ENCODE results near the gene PRR12.

PRR12 gene

DNA sequence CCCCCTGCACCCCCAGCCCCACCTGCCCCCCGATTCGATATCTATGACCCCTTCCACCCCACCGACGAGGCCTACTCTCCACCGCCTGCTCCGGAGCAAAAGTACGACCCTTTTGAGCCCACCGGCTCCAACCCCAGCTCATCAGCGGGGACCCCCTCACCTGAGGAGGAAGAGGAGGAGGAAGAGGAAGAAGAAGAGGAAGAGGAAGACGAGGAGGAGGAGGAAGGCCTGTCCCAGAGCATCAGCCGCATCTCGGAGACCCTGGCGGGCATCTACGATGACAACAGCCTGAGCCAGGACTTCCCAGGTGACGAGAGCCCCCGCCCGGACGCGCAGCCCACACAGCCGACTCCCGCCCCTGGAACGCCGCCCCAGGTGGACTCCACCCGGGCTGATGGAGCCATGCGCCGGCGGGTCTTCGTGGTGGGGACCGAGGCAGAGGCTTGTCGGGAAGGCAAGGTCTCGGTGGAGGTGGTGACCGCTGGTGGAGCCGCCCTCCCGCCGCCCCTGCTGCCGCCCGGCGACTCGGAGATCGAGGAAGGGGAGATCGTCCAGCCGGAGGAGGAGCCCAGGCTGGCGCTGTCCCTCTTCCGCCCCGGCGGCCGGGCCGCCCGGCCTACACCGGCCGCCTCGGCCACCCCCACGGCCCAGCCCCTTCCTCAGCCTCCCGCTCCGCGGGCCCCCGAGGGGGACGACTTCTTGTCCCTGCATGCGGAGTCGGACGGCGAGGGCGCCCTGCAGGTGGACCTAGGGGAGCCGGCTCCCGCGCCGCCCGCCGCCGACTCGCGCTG lies 60.2 kb downstream of the PRR12 start:
- TF ChIP-seq PAX5 (IDR thresholded peaks at IDR 0.05; ENCODE audit: insufficient read depth, low read length, severe bottlenecking), result no peak
- no peak for TF ChIP-seq TAF1 (IDR thresholded peaks at IDR 0.05; ENCODE audit: low read depth, low read length)
- no peak for TF ChIP-seq POU2F2 (IDR thresholded peaks at IDR 0.05; ENCODE audit: low read depth, low read length)
- no peak for TF ChIP-seq POLR2A (IDR thresholded peaks at IDR 0.05; ENCODE audit: low read depth, low read length)
- TF ChIP-seq POLR2AphosphoS5 (IDR thresholded peaks at IDR 0.05; ENCODE audit: low read depth, low read length), result no peak
- TF ChIP-seq SPI1 (IDR thresholded peaks at IDR 0.05; ENCODE audit: low read depth, low read length), result no peak
- peak; percentile 29 for DNase-seq (ENCODE audit: insufficient read length, low spot score)
- no peak for FAIRE-seq

DNA sequence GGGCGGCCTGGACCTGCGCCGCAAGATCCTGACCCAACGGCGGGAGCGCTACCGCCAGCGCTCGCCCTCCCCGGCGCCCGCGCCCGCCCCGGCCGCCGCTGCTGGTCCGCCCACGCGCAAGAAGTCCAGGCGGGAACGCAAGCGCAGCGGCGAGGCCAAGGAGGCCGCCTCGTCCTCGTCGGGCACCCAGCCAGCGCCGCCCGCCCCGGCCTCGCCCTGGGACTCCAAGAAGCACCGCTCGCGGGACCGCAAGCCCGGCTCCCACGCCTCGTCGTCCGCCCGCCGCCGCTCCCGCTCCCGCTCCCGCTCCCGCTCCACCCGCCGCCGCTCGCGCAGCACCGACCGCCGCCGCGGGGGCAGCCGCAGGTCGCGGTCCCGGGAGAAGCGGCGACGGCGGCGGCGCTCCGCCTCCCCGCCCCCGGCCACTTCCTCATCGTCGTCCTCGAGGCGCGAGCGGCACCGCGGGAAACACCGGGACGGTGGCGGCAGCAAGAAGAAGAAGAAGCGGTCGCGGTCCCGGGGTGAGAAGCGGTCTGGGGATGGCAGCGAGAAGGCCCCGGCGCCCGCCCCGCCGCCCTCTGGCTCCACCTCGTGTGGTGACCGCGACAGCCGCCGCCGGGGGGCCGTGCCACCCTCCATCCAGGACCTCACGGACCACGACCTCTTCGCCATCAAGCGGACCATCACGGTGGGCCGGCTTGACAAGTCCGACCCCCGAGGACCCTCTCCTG lies 61.0 kb downstream of the PRR12 start:
- no peak for TF ChIP-seq POLR2A (IDR thresholded peaks at IDR 0.05; ENCODE audit: low read depth, low read length)
- TF ChIP-seq TAF1 (IDR thresholded peaks at IDR 0.05; ENCODE audit: low read depth, low read length), result no peak
- no peak for TF ChIP-seq PAX5 (IDR thresholded peaks at IDR 0.05; ENCODE audit: insufficient read depth, low read length, severe bottlenecking)
- no peak for TF ChIP-seq POLR2AphosphoS5 (IDR thresholded peaks at IDR 0.05; ENCODE audit: low read depth, low read length)
- no peak for TF ChIP-seq SPI1 (IDR thresholded peaks at IDR 0.05; ENCODE audit: low read depth, low read length)
- no peak for TF ChIP-seq POU2F2 (IDR thresholded peaks at IDR 0.05; ENCODE audit: low read depth, low read length)
- FAIRE-seq, result no peak
- no peak for DNase-seq (ENCODE audit: insufficient read length, low spot score)

DNA sequence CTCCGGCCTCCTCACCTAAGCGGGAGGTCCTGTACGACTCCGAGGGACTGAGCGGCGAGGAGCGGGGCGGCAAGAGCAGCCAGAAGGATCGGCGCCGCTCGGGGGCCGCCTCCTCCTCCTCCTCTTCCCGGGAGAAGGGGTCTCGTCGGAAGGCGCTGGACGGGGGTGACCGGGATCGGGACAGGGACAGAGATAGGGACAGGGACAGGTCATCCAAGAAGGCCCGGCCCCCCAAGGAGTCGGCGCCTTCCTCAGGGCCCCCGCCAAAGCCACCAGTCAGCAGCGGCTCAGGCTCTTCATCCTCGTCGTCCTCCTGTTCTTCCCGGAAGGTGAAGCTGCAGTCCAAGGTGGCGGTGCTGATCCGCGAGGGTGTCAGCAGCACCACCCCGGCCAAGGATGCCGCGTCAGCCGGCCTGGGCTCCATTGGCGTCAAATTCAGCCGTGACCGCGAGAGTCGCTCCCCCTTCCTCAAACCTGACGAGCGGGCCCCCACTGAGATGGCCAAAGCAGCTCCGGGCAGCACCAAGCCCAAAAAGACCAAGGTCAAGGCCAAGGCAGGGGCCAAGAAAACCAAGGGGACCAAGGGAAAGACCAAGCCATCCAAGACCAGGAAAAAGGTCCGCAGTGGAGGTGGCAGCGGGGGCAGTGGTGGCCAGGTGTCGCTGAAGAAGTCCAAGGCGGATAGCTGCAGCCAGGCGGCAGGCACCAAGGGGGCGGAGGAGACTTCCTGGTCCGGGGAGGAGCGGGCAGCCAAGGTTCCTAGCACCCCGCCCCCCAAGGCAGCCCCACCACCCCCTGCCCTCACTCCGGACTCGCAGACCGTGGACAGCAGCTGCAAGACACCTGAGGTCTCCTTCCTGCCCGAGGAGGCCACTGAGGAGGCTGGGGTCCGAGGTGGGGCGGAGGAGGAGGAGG lies 61.8 kb downstream of the PRR12 start:
- FAIRE-seq, result no peak

DNA sequence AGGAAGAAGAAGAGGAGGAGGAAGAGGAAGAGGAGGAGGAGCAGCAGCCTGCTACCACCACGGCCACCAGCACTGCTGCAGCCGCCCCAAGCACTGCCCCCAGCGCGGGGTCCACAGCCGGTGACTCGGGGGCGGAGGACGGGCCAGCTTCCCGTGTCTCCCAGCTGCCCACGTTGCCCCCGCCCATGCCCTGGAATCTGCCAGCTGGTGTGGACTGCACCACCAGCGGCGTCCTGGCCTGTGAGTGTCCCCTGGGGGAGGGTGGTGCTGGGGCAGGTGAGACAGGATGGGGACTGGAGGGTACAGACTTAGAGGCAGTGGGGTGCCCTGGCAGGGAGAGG lies 62.5 kb downstream of the PRR12 start:
- FAIRE-seq, result no peak
- TF ChIP-seq PAX5 (IDR thresholded peaks at IDR 0.05; ENCODE audit: insufficient read depth, low read length, severe bottlenecking), result no peak
- TF ChIP-seq POLR2A (IDR thresholded peaks at IDR 0.05; ENCODE audit: low read depth, low read length), result no peak
- no peak for TF ChIP-seq SPI1 (IDR thresholded peaks at IDR 0.05; ENCODE audit: low read depth, low read length)
- no peak for TF ChIP-seq TAF1 (IDR thresholded peaks at IDR 0.05; ENCODE audit: low read depth, low read length)
- TF ChIP-seq POU2F2 (IDR thresholded peaks at IDR 0.05; ENCODE audit: low read depth, low read length), result no peak
- no peak for DNase-seq (ENCODE audit: insufficient read length, low spot score)

More for the DNA sequence above, 61.8 kb downstream of the PRR12 start:
- DNase-seq (ENCODE audit: insufficient read length, low spot score), result no peak
- TF ChIP-seq PAX5 (IDR thresholded peaks at IDR 0.05; ENCODE audit: insufficient read depth, low read length, severe bottlenecking) (no peak), POLR2A (IDR thresholded peaks at IDR 0.05; ENCODE audit: low read depth, low read length) (no peak), POU2F2 (IDR thresholded peaks at IDR 0.05; ENCODE audit: low read depth, low read length) (no peak), SPI1 (IDR thresholded peaks at IDR 0.05; ENCODE audit: low read depth, low read length) (no peak), POLR2AphosphoS5 (IDR thresholded peaks at IDR 0.05; ENCODE audit: low read depth, low read length) (no peak), TAF1 (IDR thresholded peaks at IDR 0.05; ENCODE audit: low read depth, low read length) (no peak)

DNA sequence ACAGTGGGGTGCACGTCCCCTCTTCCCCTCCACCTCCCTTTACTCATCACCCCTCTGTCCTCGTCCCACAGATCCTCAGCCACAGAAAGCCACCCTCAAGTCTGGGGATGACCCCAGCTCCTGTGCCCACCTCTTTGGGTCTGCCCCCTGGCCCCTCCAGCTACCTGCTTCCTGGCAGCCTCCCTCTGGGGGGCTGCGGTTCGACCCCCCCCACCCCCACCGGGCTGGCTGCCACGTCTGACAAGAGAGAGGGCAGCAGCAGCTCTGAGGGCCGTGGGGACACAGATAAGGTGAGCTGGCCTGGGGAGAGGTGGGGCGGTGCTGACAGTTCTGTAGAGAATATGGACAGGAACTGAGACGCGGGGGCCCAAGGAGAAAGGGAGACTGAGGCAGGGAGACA lies 63.6 kb downstream of the PRR12 start:
- DNase-seq (ENCODE audit: insufficient read length, low spot score) (no peak), FAIRE-seq (no peak)
- TF ChIP-seq POU2F2 (IDR thresholded peaks at IDR 0.05; ENCODE audit: low read depth, low read length), result no peak
- TF ChIP-seq SPI1 (IDR thresholded peaks at IDR 0.05; ENCODE audit: low read depth, low read length), result no peak
- TF ChIP-seq TAF1 (IDR thresholded peaks at IDR 0.05; ENCODE audit: low read depth, low read length), result no peak
- no peak for TF ChIP-seq POLR2AphosphoS5 (IDR thresholded peaks at IDR 0.05; ENCODE audit: low read depth, low read length)
- TF ChIP-seq POLR2A (IDR thresholded peaks at IDR 0.05; ENCODE audit: low read depth, low read length), result no peak
- TF ChIP-seq PAX5 (IDR thresholded peaks at IDR 0.05; ENCODE audit: insufficient read depth, low read length, severe bottlenecking), result no peak

DNA sequence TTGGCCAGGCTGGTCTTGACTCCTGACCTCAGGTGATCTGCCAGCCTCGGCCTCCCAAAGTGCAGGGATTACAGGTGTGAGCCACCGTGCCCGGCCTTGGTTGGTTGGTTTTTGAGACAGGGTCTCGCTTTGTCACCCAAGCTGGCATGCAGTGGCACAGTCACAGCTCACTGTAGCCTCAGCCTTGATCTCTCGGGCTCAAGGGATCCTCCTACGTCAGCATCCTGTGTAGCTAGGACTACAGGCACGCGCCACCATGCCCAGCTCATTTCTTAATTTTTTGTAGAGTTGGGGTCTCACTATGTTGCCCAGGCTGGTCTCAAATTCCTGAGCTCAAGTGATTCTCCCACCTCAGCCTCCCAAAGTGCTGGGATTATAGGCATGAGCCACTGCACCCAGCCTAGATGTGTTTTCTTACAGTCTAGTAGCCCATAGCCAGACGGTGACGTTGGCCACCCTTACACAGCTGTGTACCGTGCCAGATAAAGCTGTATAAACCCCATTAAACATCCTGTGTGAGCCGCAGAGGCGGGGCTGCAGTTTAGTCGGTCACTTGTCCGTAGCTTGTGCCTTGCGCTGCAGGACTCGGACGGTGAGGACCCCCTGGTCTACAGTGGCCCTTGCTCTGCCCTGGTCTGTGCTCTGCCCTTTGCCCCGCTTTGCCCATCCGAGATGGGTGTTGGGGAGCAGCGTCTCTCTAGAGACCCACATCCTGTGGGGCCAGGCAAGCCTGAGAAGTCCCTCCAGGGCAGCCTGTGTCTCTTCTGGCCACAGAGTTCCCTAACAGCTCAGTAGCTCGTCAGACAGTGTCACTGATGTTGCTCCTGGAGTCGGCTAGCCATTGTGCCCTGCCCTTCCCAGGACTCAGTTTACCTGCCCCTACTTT lies 64.8 kb downstream of the PRR12 start:
- FAIRE-seq, result no peak
- TF ChIP-seq POLR2A (IDR thresholded peaks at IDR 0.05; ENCODE audit: low read depth, low read length), result no peak
- DNase-seq (ENCODE audit: insufficient read length, low spot score), result no peak

DNA sequence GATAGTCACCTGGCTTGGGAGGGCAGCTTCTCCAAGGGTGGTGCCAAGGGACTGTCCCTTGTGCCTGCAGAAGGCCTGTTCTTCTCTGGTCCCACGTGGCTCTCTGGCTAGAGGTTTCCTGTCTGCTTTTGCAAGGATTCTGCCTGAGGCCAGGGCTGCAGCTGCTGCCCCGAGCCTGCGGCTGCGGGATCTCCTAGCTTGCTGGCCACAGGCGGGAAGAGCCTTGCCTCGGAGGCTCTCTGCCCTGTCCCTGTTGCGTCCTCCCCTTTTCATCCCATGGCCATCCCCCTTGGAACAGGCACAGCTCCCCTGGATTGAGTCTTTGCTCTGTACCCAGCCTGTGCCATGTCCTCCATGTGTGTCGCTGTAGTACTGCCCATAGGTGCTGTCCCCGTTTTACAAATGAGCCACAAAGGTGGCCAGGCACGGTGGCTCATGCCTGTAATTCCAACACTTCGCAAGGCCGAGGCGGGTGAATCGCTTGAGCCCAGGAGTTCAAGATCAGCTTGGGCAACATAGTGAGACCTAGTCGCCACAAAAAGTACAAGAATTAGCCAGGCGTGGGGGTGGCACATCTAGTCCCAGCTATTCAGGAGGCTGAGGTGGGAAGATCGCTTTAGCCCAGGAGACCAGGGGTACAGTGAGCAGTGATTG lies 65.6 kb downstream of the PRR12 start:
- no peak for DNase-seq (ENCODE audit: insufficient read length, low spot score)
- no peak for TF ChIP-seq TAF1 (IDR thresholded peaks at IDR 0.05; ENCODE audit: low read depth, low read length)
- no peak for TF ChIP-seq POU2F2 (IDR thresholded peaks at IDR 0.05; ENCODE audit: low read depth, low read length)
- no peak for TF ChIP-seq POLR2AphosphoS5 (IDR thresholded peaks at IDR 0.05; ENCODE audit: low read depth, low read length)
- no peak for TF ChIP-seq POLR2A (IDR thresholded peaks at IDR 0.05; ENCODE audit: low read depth, low read length)
- no peak for TF ChIP-seq PAX5 (IDR thresholded peaks at IDR 0.05; ENCODE audit: insufficient read depth, low read length, severe bottlenecking)
- no peak for TF ChIP-seq SPI1 (IDR thresholded peaks at IDR 0.05; ENCODE audit: low read depth, low read length)
- FAIRE-seq, result no peak

DNA sequence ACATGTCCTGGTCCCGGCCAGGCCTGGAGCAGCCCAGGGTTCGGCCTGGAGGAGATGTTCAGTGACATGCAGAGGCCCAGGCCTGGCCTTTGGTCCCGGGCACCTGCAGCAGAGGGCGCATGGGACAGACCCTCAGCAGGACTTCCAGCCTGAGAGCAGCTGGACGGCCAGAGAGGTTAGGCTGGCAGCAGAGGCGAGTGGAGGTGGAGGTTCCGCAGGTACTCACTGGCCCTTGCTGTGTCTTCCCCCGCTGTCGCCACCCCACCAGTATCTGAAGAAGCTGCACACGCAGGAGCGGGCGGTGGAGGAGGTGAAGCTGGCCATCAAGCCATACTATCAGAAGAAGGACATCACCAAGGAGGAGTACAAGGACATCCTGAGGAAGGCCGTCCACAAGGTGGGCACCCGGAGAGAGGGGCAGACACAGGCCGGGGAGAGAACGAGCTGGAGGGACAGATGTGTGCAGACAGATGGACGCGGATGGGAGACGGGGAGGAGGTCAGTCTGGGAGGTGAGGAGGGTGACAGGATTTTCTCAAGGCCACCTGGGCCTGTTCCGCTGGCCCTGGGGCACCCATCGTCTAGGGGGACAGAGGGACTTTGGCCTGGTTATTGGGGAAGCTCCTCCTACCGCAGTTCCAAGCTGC lies 66.6 kb downstream of the PRR12 start:
- no peak for FAIRE-seq

More for the DNA sequence above, 66.6 kb downstream of the PRR12 start:
- no peak for DNase-seq (ENCODE audit: insufficient read length, low spot score)
- TF ChIP-seq PAX5 (IDR thresholded peaks at IDR 0.05; ENCODE audit: insufficient read depth, low read length, severe bottlenecking) (no peak), POU2F2 (IDR thresholded peaks at IDR 0.05; ENCODE audit: low read depth, low read length) (no peak), SPI1 (IDR thresholded peaks at IDR 0.05; ENCODE audit: low read depth, low read length) (no peak), TAF1 (IDR thresholded peaks at IDR 0.05; ENCODE audit: low read depth, low read length) (no peak), POLR2A (IDR thresholded peaks at IDR 0.05; ENCODE audit: low read depth, low read length) (no peak), POLR2AphosphoS5 (IDR thresholded peaks at IDR 0.05; ENCODE audit: low read depth, low read length) (no peak)

Data from GM12891 (cell line).